GM18508 (cell line): ENCODE data around the gene WAPL.
"Not testable (repeated sequence)": the region's sequence is repeated elsewhere in the genome, so short reads cannot be mapped to it uniquely, and the experiment has no call there.

Source experiments
- ATAC-seq: cut with Tn5 transposase; IDR thresholded peaks from one replicate; pipeline ENCODE4 v1.9.1; 2021; ENCODE audit warnings: moderate number of reproducible peaks; ENCODE audit not compliant: insufficient read depth, unreplicated experiment

Gene WAPL, protein sequence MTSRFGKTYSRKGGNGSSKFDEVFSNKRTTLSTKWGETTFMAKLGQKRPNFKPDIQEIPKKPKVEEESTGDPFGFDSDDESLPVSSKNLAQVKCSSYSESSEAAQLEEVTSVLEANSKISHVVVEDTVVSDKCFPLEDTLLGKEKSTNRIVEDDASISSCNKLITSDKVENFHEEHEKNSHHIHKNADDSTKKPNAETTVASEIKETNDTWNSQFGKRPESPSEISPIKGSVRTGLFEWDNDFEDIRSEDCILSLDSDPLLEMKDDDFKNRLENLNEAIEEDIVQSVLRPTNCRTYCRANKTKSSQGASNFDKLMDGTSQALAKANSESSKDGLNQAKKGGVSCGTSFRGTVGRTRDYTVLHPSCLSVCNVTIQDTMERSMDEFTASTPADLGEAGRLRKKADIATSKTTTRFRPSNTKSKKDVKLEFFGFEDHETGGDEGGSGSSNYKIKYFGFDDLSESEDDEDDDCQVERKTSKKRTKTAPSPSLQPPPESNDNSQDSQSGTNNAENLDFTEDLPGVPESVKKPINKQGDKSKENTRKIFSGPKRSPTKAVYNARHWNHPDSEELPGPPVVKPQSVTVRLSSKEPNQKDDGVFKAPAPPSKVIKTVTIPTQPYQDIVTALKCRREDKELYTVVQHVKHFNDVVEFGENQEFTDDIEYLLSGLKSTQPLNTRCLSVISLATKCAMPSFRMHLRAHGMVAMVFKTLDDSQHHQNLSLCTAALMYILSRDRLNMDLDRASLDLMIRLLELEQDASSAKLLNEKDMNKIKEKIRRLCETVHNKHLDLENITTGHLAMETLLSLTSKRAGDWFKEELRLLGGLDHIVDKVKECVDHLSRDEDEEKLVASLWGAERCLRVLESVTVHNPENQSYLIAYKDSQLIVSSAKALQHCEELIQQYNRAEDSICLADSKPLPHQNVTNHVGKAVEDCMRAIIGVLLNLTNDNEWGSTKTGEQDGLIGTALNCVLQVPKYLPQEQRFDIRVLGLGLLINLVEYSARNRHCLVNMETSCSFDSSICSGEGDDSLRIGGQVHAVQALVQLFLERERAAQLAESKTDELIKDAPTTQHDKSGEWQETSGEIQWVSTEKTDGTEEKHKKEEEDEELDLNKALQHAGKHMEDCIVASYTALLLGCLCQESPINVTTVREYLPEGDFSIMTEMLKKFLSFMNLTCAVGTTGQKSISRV (N-terminal part only)

GRCh38 chr10:86521678-86522509 lies at the start of gene WAPL:
Gene WAPL, minus strand, starts transcription at chr10:86521792. Its CDS starts 3,723 bp downstream, at chr10:86518069.
- ATAC-seq, result peak; percentile 84

GRCh38 chr10:86569335-86569734 lies 47.7 kb upstream of the WAPL start:
- ATAC-seq, result no peak

- ATAC-seq, result not testable (repeated sequence)
Observed at GRCh38 chr10:86566518-86566917, 44.9 kb upstream of the WAPL start.

DNA sequence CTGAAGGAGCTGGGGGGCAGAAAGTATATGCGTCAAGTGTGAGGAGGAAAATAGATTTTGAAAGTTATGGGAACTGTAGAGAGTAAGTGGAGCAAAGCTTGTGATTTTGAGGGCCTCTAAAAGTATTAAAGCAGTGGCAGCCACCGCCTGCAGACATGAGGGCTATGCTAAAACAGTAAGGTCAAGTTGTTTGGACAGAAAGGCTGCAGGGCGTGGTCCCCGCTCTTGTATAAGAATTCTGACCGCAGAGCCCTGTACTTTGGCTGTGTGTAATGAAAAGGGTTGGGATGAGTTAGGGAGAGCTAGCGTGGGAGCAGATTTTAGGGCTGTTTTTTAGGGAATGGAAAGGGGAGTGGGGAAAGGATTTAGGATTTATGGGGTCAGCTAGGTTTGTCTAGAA lies 41.7 kb upstream of the WAPL start:
- not testable (repeated sequence) for ATAC-seq

DNA sequence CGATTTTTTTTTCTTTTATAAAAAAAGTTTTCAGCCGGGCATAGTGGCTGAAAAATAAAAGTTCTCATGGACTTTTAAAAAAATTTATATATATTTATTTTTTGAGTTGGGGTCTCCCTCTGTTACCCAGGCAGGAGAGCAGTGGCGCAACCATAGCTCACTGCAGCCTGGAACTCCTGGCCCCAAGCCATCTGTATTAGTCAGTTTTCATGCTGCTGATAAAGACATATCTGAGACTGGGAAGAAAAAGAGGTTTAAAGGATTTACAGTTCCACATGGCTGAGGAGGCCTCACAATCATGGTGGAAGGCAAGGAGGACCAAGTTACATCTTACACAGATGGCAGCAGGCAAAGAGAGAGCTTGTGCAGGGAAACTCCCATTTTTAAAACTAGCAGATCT lies 37.1 kb upstream of the WAPL start:
- ATAC-seq, result not testable (repeated sequence)

DNA sequence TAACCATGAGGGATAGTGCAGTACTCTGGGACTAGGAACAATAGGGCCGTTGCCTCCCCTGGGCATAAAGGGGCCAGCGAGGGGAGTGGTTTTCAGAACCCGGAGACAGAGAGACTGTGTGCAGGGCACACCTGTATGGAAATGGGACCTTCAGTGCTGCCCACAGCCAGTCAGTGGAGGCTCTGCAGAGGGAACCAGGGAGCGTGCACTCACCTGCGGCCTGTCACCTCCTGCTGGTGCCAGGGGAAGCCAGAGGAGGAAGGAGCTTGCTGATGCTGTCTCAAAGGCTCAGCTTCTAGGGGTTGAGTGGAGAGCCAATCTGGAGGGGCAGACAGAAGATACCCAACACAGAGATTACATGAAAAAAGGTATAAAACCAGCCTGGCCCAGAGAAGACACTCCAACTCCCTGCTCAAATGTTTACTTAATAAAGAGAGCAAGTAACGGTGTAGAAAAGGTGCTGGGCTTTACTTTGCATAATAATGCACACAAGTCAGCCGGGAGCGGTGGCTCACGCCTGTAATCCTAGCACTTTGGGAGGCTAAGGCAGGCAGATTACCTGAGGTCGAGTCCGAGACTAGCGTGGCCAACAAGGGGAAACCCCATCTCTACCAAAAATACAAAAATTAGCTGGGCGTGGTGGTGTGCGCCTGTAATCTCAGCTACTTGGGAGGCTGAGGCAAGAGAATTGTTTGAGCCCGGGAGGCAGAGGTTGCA lies 35.5 kb upstream of the WAPL start:
- ATAC-seq, result no peak

GRCh38 chr10:86556532-86556931 lies 34.9 kb upstream of the WAPL start:
- ATAC-seq, result no peak

- no peak for ATAC-seq
Observed at GRCh38 chr10:86553639-86554038, 32.0 kb upstream of the WAPL start.

- ATAC-seq, result no peak
Observed at GRCh38 chr10:86553213-86553612, 31.6 kb upstream of the WAPL start.

DNA sequence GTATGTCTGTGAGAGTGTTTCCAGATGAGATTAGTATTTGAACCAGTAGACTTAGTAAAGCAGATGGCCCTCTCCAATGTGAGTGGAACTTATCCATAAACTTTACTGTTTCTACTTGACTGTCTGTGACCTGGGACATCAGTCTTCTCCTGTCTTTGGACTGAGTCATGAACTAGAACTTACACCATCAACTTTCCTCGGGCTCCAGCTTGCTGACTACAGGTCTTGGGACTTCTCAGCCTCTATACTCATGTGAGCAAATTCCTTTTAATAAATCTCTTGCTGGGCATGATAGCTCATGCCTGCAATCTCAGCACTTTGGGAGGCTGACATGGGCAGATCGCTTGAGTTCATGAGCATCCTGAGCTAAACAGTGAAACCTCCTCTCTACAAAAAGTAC lies 25.7 kb upstream of the WAPL start:
- no peak for ATAC-seq

DNA sequence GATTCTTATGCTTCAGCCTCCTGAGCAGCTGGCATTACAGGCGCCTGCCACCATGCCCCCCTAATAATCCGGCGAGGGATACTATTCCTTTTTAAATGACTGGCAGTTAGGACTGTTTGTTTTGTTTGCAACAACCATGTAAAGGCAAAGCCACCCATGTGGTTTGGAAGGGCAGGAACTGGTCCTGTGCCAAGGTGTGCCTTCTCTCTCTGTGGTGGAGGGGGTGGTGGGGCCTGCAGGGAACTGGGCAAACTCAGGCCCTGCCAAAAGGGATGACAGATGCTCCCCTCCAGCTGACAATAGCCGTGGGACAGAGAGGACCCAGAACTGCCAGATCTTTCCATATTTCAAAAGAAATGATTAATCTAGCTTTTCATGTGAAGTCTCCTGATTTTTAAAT lies 23.5 kb upstream of the WAPL start:
- ATAC-seq, result no peak

GRCh38 chr10:86540016-86540415 lies 18.4 kb upstream of the WAPL start:
- no peak for ATAC-seq

- no peak for ATAC-seq
Observed at GRCh38 chr10:86538547-86538946, 17.0 kb upstream of the WAPL start.

- ATAC-seq, result not testable (repeated sequence)
Observed at GRCh38 chr10:86538040-86538439, 16.4 kb upstream of the WAPL start.

GRCh38 chr10:86536294-86536861 lies 14.8 kb upstream of the WAPL start:
- ATAC-seq, result no peak

- no peak for ATAC-seq
Observed at GRCh38 chr10:86535132-86535882, 13.7 kb upstream of the WAPL start.

DNA sequence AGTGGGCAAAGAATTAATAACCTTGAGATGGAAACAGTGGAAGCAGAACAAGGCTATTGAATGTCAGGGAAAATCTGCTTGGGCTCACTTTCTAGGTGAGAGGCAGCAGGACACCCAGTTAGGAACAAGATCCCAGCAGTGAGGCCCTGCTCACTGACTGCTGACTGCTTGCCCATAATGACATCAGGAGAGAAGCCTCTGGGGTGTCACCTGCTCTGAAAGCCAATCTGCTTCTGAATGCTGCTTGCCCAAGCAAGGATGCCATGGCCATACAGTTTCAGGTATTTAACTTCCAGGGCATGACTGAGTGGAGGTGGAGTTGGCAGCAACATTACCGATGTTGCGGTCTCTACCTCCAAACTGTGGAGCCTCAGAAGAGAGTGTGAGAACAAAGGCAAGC lies 11.7 kb upstream of the WAPL start:
- ATAC-seq, result no peak

GRCh38 chr10:86528736-86529135 lies 7.1 kb upstream of the WAPL start:
- ATAC-seq, result not testable (repeated sequence)
